Keratinocyte (primary cell): ENCODE measurements around the gene PTGR3. TPM values are rescaled to one million over a fixed set of nuclear protein-coding genes. Genes with fewer than 3 reads are reported as not detected.

Source experiments
- DNase-seq: peaks from one replicate; pipeline ENCODE4 v3.0.0-alpha.2; 2011; ENCODE audit warnings: low read depth, missing footprints, low spot score
- FAIRE-seq: peaks from 2 replicates; lab custom pipeline; 2011; peaks lifted over from hg19 to GRCh38; lab: Jason Lieb, UNC
- H2AFZ ChIP-seq: 2 replicates; pipeline ENCODE4 v1.6.0; 2012; ENCODE audit warnings: low read length, control low read depth, inconsistent platforms; ENCODE audit not compliant: control insufficient read depth
- H3K27ac ChIP-seq: 2 replicates; pipeline ENCODE4 v1.5.1; 2011; ENCODE audit warnings: low read length; ENCODE audit not compliant: control insufficient read depth, insufficient read depth
- H3K27me3 ChIP-seq: 3 replicates; pipeline ENCODE4 v1.6.0; 2011; ENCODE audit warnings: low read length; ENCODE audit not compliant: control insufficient read depth, insufficient read depth; ENCODE audit errors: extremely low read depth
- H3K36me3 ChIP-seq, 2 experiments: 2 replicates in 1 of 2; 3 replicates in 1 of 2; pipeline ENCODE4 v1.5.1; 2011; ENCODE audit warnings: low read length in 2 of 2, mild to moderate bottlenecking in 1 of 2; ENCODE audit not compliant: control insufficient read depth in 2 of 2, insufficient read depth in 2 of 2; ENCODE audit errors: extremely low read depth in 1 of 2
- H3K4me1 ChIP-seq: 3 replicates; pipeline ENCODE4 v1.5.1; 2011; ENCODE audit warnings: low read length; ENCODE audit not compliant: control insufficient read depth, insufficient read depth; ENCODE audit errors: extremely low read depth
- H3K4me2 ChIP-seq: 3 replicates; pipeline ENCODE4 v1.6.0; 2011; ENCODE audit warnings: low read depth, low read length; ENCODE audit not compliant: control insufficient read depth, insufficient read depth; ENCODE audit errors: extremely low read depth
- H3K4me3 ChIP-seq, 3 experiments: fragments of 200-600 bp in 1 of 3; sonication (generic) in 1 of 3; 2 replicates in 2 of 3; 3 replicates in 1 of 3; pipeline ENCODE4 v1.5.1; 2011 to 2016; ENCODE audit warnings: low read length in 3 of 3, mild to moderate bottlenecking in 3 of 3, control low read depth in 2 of 3, inconsistent platforms in 1 of 3, low read depth in 1 of 3, mixed read lengths in 1 of 3, mixed run types in 1 of 3, moderate library complexity in 1 of 3; ENCODE audit not compliant: control insufficient read depth in 2 of 3, insufficient read depth in 2 of 3; ENCODE audit errors: extremely low read depth in 1 of 3
- H3K79me2 ChIP-seq: 2 replicates; pipeline ENCODE4 v1.6.0; 2012; ENCODE audit warnings: low read length; ENCODE audit not compliant: control insufficient read depth, insufficient read depth
- H3K9ac ChIP-seq: 3 replicates; pipeline ENCODE4 v1.6.0; 2011; ENCODE audit warnings: low read length; ENCODE audit not compliant: control insufficient read depth, insufficient read depth; ENCODE audit errors: extremely low read depth
- H3K9me1 ChIP-seq: 3 replicates; pipeline ENCODE4 v1.6.0; 2011; ENCODE audit warnings: low read length; ENCODE audit not compliant: control insufficient read depth, insufficient read depth; ENCODE audit errors: extremely low read depth
- H3K9me3 ChIP-seq: 2 replicates; pipeline ENCODE4 v1.5.1; 2012; ENCODE audit warnings: low read depth, low read length; ENCODE audit not compliant: control insufficient read depth
- H4K20me1 ChIP-seq: 3 replicates; pipeline ENCODE4 v1.6.0; 2011; ENCODE audit warnings: low read length; ENCODE audit not compliant: control insufficient read depth, insufficient read depth; ENCODE audit errors: extremely low read depth
- EZH2 ChIP-seq: IDR thresholded peaks from one replicate; pipeline ENCODE4 v1.6.1; 2012; ENCODE audit warnings: inconsistent platforms, mild to moderate bottlenecking, low read length, moderate library complexity
- dilution Hi-C: fragments of 300-500 bp; cut with MboI; formaldehyde crosslinking; loops from one replicate; pipeline ENCODE4 v1.7.0; 2020; ENCODE audit warnings: low sequenced_read_pairs; ENCODE audit not compliant: extremely low pct_ligation_motif_present
- polyA plus RNA-seq, 5 experiments: library from polyadenylated mRNA; depleted of rRNA in 3 of 5; stranded (reverse) in 3 of 5; stranded (forward) in 1 of 5; unstranded in 1 of 5; fragments of >200 nt; gene quantifications; 1 replicate in 1 of 5; 2 replicates in 3 of 5; 3 replicates in 1 of 5; pipeline versions ENCODE4 v1.2.1 to v1.2.3, GENCODE V29; 2011 to 2012; ENCODE audit warnings: missing spikeins in 2 of 5, low read depth in 1 of 5, low replicate concordance in 1 of 5
- TF ChIP-seq, protein P1 (sequence below), 3 experiments: IDR thresholded peaks in 1 of 3; conservative IDR thresholded peaks in 1 of 3; optimal IDR thresholded peaks in 1 of 3; 2 replicates in 2 of 3; 3 replicates in 1 of 3; pipeline versions ENCODE3 to v1.5.1; 2011; ENCODE audit warnings: low read length in 3 of 3, mild to moderate bottlenecking in 3 of 3, moderate library complexity in 2 of 3, control low read depth in 1 of 3, inconsistent platforms in 1 of 3; ENCODE audit not compliant: insufficient read depth in 2 of 3; ENCODE audit errors: extremely low read depth in 1 of 3

PTGR3 gene
- polyA plus RNA-seq, 1 donor (not counting 4 experiments of a cell fraction or from before 2014, with no cell fraction given): 25.2 TPM

DNA sequence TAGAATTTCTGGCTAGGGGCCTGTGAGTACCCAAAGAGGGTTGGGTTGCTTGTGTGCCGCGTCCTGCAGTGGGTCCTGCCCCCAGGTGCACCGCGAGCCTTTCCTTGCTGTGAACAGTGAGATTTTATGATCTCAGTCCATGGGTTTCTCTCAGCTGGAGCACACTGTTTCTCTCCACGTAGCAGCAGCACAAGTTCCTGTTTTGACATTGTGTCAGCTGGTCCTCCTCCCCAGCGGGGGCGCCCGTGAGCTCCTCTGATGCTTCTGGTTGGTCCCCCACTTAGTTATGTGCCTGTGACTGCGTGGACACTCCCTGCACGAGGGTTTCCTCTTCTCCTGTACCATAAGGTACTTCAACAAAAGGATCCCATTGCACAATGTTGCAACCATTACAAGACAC is 31.5 kb upstream of the PTGR3 start:
- H2AFZ ChIP-seq: no peak overlapping the region
- H3K9me1 ChIP-seq: peaks cover 3% of the 10 kb centered on the region
- H3K9ac ChIP-seq: no peak overlapping the region
- dilution Hi-C loops: no loop called here
- H3K27me3 ChIP-seq: no peaks in the 10 kb centered on the region
- H3K4me1 ChIP-seq: peaks cover 4% of the 10 kb centered on the region
- TF ChIP-seq, protein P1, sequence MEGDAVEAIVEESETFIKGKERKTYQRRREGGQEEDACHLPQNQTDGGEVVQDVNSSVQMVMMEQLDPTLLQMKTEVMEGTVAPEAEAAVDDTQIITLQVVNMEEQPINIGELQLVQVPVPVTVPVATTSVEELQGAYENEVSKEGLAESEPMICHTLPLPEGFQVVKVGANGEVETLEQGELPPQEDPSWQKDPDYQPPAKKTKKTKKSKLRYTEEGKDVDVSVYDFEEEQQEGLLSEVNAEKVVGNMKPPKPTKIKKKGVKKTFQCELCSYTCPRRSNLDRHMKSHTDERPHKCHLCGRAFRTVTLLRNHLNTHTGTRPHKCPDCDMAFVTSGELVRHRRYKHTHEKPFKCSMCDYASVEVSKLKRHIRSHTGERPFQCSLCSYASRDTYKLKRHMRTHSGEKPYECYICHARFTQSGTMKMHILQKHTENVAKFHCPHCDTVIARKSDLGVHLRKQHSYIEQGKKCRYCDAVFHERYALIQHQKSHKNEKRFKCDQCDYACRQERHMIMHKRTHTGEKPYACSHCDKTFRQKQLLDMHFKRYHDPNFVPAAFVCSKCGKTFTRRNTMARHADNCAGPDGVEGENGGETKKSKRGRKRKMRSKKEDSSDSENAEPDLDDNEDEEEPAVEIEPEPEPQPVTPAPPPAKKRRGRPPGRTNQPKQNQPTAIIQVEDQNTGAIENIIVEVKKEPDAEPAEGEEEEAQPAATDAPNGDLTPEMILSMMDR (optimal IDR thresholded peaks at IDR 0.05 in 1 of 3, IDR thresholded peaks at IDR 0.05 in 1 of 3, conservative IDR thresholded peaks at IDR 0.05 in 1 of 3; ENCODE audit: extremely low read depth in 1 of 3, insufficient read depth in 2 of 3, low read length in 3 of 3): no peak
- TF ChIP-seq EZH2: no peak
- no peak for DNase-seq
- no peak overlapping the region for H3K4me3 ChIP-seq
- H3K79me2 ChIP-seq: no peaks in the 10 kb centered on the region
- H4K20me1 ChIP-seq: no peaks in the 10 kb centered on the region
- no peak for FAIRE-seq
- no peak overlapping the region for H3K4me2 ChIP-seq
- no peaks in the 10 kb centered on the region for H3K9me3 ChIP-seq
- H3K36me3 ChIP-seq: no peaks in the 10 kb centered on the region
- H3K27ac ChIP-seq: no peak overlapping the region

DNA sequence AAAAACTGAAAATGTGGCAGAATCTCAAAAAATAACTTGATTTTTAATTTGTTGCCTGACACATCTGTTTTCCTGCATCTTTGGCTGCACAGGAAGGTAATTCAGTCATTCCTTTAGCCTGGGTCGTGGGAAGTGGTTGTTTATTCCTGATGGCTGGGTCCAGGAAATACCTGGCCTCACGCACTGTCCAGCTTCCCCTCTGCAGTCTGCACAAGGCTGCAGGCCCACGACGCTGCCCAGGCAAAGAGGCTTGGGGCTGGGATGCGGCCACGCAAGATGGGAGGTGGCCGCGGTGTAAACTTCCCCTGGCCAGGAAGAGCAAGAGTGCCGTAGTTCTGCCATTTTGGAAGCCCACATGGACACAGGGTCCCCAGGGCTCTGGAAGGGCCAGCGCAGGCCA is 29.8 kb upstream of the PTGR3 start:
- Histone ChIP-seq H3K9ac (no peak overlapping the region), H3K27ac (no peak overlapping the region), H3K9me3 (no peaks in the 10 kb centered on the region), H3K79me2 (no peaks in the 10 kb centered on the region), H3K4me2 (no peak overlapping the region), H2AFZ (no peak overlapping the region), H4K20me1 (no peaks in the 10 kb centered on the region), H3K36me3 (no peaks in the 10 kb centered on the region), H3K4me3 (no peak overlapping the region), H3K4me1 (peaks cover 4% of the 10 kb centered on the region), H3K27me3 (no peaks in the 10 kb centered on the region), H3K9me1 (peaks cover 3% of the 10 kb centered on the region)
- TF ChIP-seq, protein P1 (optimal IDR thresholded peaks at IDR 0.05 in 1 of 3, IDR thresholded peaks at IDR 0.05 in 1 of 3, conservative IDR thresholded peaks at IDR 0.05 in 1 of 3; ENCODE audit: extremely low read depth in 1 of 3, insufficient read depth in 2 of 3, low read length in 3 of 3): no peak
- no peak for TF ChIP-seq EZH2
- FAIRE-seq: no peak
- dilution Hi-C loops: no loop called here
- DNase-seq: no peak
